HG03378 (cell line): ENCODE data around the gene CCNYL1.

Experiments used
- ATAC-seq: cut with Tn5 transposase; IDR thresholded peaks from one replicate; pipeline ENCODE4 v1.9.1; 2021; ENCODE audit warnings: mild to moderate bottlenecking, moderate library complexity; ENCODE audit not compliant: unreplicated experiment

CCNYL1 gene

DNA sequence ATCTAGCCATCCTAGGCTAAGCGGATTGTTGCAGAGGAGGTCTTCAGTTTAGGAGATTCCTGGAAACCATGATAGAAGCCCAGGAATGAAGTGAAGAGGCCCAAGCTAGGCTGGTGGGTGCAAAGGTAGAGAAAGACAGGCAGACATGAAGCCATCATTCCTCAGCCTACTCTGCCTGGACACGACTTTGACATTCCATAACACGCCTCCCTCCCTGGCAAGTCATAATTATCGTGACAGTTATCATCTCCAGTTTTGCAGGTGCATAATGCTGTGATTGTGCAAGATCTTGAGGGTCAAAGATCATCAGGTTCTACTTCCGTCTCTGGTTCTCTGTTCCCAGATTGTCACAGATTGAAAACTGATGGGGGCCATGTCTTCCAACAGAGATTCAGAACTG, 73.5 kb downstream of the CCNYL1 start:
- ATAC-seq: no peak

DNA sequence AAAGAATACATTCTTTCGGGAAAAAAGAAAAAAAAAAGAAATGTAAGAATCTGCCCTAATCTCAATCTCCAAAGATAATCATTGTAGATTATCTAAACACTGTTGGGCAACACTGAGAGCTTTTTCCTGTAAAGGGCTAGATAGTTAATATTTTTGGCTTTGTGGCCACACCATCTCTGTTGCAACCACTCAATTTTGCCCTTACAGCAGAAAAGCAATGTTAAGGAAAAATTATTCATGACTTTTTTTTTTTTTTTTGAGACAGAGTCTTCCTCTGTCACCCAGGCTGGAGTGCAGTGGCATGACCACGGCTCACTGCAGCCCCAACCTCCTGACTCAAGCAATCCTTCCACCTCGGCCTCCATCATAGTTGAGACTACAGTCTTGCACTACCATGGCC, 75.6 kb downstream of the CCNYL1 start:
- ATAC-seq: no peak

DNA sequence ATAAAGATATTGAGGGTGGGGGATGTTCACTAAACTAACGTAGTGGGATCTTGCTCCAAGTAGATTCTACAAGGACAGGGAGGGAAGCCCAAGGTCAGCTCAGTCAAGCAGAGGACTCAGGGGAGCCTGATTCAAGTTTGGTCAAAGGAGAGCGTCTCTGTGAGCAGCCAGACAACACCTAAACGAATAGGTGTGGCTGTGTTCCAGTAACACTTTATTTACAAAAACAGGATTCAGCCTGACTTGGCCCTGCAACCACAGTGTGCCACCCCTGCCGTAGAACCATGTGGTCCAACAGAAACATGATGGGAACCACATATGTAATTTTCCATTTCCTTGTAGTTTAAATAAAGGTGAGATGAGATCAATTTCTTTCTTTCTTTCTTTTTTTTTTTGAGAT, 76.4 kb downstream of the CCNYL1 start:
- no peak for ATAC-seq

DNA sequence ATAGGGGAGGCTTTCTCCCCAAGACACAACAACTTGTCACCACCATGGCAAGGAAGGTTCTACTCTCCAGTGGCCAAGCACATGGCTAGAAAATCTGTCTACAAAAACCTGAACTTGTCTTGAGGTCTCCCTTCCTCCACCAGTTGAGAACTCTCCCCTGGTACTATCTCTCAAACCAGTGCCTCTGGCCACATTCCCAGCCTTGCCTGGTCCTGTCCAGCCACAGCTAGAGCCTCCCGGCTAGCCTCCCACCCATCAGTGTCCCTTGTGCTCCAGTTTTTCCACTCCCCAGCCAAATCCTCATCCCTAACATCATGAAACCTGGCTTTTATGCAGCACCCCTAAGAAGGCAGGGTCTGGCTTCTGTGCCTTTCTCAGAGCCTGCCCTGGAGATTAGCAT, 79.5 kb downstream of the CCNYL1 start:
- ATAC-seq: no peak

DNA sequence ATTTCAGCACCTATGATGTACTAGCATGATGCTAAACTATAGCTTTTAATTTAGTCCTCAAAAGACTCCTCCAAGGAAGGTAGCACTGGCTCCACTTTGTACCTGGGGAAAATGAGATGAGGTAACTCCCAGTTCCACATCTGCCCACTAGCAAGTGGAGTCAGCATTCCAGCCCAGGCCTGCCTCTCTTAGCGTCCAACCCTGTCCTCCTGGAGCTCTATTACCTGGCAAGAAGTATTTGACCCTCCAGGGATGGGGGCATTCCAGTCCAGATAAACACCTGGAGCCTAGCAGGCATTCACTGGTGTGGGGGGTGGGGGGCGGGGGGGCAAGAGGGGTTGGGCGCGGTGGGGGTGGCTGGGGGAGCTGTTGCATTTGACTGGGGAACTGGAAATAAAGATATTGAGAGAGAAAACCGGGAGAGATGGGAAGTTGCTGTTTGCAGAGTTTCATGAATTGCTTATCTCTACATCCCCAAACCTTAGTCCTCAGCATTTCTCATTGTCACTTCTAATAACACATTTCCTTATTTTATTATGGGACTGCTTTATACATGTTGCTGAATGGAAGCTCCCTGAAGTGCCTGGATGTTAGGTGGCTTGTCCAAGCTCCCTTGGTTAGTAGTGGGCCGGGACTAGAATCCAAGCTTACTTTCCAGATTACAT, 80.3 kb downstream of the CCNYL1 start:
- no peak for ATAC-seq

DNA sequence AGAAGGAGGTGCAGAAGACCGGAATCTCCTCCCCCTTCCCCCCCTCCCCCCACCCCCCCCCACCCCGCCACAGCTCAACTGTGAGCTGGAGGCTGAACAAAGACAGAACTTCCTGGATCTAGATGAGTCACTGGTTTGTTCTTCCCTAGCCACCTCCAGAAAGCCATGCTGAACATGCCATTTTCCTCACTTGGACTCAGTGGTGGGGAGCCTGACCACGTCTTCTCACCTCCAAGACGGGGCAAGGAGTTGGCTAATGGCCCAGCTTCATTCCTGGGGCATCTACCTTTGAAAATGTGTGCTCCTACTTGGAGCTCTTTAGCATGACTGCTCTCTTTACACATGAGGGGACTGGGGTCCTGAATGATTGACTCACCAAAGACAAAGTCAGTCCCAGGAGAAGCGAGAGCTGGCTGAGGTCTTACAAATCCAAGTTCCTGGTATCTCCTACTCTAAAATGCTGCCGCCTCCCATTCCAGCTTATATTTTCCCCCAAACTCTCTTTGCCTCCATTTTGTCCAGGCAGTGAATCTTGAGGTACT, 80.9 kb downstream of the CCNYL1 start:
- peak; percentile 47 for ATAC-seq

DNA sequence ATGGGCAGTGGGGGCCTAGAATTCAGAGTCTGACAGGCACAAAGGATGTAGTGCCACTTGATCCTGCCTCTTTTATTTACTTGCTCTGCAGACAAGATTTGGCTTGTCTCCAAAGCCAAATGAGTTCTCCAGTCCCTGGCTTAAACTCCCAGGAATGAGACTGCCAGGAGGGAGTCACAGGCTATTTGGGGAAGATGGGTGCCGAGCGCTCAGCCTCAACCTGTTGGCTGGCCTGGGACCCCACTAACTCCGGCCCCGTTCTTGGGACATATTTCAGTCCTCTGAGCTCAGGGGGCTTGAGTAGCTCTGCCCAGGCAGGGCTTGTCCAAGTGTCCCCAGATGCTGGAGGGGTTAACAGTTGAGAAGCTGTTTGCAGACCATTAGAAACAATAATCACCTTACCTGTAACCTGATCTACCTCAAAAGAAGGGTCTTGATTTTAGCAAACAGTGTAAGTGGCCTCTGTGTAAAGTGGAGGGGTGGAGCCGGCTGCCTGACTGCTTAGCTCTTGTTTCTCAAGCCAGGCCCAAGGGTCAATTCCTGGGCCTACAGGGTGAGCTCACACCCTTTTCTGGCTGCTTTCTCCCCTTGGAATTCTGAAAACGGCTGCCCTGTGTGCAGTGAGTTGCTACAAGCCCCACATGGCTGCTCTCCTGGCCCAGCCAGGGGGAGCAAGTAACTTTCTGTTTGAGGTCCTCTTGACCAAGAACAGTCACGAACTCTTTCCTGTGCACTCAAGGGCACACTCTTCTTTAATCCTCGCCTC, 85.3 kb downstream of the CCNYL1 start:
- no peak for ATAC-seq

DNA sequence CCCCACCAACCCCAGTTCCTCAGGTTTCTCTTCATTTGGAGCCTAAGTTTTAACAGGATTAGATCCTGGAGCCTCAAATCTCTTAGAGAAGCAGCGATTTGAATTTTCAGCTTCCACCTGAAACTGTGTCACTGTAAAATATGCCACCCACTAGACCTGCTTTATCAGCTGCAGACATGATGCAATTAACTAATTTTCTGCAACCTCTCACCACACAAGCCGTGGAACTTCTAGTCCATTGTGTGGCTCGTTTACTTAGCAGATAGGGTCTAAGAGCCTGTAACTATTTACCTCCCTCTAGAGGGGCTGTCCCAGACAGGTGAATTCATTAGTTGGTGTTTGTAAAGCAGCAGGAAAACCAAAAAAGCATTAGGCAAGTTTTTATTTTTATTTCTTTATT, 89.8 kb downstream of the CCNYL1 start:
- no peak for ATAC-seq

DNA sequence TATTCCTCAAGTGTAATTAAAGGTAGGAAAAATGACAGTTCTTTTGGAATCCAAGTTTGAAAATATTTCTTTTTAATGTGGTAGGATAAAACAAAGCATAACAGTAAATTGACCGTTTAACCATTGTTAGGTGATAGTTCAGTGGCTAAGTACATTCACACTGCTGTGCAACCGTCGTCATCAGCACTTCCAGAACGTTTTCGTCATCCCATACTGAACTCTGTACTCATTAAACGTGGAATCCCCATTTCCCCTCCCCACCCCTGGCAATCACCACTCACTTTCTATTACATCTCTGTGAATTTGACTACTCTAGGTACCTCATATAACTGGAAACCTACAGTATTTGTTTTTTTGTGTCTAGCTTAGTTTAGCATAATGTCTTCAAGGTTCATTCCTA, 91.2 kb downstream of the CCNYL1 start:
- no peak for ATAC-seq
